NB4 (cell line): Measurements from ENCODE around the gene NDUFB6.
A peak's percentile ranks its signal among the peaks of the same experiment; 100 is the strongest.

Source experiments
- DNase-seq: peaks from one replicate; pipeline ENCODE4 v3.0.0; 2010; ENCODE audit warnings: low read depth
- H3K4me3 ChIP-seq: one replicate; pipeline ENCODE4 v1.5.1; 2011; ENCODE audit warnings: mild to moderate bottlenecking, low read depth, low read length, moderate library complexity
- MYC ChIP-seq: IDR thresholded peaks from 2 replicates; pipeline ENCODE4 v1.6.1; 2011; ENCODE audit warnings: low read depth, low read length
- POLR2A ChIP-seq: IDR thresholded peaks from 2 replicates; pipeline ENCODE4 v1.6.1; 2011; ENCODE audit warnings: mild to moderate bottlenecking; ENCODE audit not compliant: insufficient read length; ENCODE audit errors: extremely low read depth
- TF ChIP-seq, protein P1 (sequence below): IDR thresholded peaks from one replicate; pipeline ENCODE4 v1.5.1; 2012; ENCODE audit warnings: low read depth, low read length
- TF ChIP-seq, protein P2 (sequence below): IDR thresholded peaks from 2 replicates; pipeline ENCODE4 v1.6.1; 2011; ENCODE audit warnings: low read depth, low read length

The NDUFB6 gene

DNA sequence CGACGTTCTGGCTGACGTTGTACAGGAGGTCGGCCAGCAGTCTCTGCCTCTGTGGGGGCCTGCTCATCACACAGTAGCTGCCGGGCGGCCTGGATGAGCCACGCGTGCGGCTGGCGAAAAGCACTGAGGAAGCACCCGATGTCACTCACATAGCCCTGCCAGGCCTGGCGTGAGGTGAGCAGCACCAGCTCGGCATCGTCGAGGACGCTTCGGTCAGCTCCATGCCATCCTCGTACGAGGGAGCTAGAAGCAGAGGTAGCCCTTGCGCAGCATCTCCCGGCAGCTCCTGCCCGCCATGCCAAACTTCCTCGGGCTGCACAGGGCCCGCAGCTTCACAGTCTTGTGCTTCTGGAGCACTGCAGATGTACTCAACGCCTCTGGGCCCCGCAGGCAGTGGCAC, 6.2 kb downstream of the NDUFB6 start:
- DNase-seq, result no peak

DNA sequence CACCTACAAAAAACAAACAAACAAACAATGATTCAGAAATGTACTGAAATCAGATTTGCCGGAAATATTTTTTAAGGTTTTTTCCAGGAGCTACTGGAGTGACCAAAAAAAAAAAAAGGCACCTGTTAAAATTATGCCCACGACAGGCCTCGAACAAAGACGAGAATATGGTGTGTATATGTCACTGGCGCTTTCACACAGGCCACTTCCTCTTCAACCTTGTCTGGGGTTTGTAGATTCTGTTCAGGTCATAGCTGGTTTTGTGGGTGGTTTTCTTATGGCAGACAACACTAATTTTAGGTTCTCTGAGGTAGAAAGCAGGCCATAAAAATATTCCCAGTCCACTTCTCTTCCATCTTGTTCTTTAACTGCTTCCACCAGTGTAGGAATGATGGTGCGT, 7.0 kb downstream of the NDUFB6 start:
- H3K4me3 ChIP-seq, result no peak overlapping the region
- TF ChIP-seq, protein P1, sequence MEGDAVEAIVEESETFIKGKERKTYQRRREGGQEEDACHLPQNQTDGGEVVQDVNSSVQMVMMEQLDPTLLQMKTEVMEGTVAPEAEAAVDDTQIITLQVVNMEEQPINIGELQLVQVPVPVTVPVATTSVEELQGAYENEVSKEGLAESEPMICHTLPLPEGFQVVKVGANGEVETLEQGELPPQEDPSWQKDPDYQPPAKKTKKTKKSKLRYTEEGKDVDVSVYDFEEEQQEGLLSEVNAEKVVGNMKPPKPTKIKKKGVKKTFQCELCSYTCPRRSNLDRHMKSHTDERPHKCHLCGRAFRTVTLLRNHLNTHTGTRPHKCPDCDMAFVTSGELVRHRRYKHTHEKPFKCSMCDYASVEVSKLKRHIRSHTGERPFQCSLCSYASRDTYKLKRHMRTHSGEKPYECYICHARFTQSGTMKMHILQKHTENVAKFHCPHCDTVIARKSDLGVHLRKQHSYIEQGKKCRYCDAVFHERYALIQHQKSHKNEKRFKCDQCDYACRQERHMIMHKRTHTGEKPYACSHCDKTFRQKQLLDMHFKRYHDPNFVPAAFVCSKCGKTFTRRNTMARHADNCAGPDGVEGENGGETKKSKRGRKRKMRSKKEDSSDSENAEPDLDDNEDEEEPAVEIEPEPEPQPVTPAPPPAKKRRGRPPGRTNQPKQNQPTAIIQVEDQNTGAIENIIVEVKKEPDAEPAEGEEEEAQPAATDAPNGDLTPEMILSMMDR, result no peak
- TF ChIP-seq, protein P2, sequence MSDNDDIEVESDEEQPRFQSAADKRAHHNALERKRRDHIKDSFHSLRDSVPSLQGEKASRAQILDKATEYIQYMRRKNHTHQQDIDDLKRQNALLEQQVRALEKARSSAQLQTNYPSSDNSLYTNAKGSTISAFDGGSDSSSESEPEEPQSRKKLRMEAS, result no peak
- TF ChIP-seq POLR2A (no peak), MYC (no peak)
- DNase-seq, result no peak

More for the DNA sequence above, 6.2 kb downstream of the NDUFB6 start:
- TF ChIP-seq, protein P2, result no peak
- TF ChIP-seq MYC (no peak), POLR2A (no peak)
- TF ChIP-seq, protein P1, result no peak
- H3K4me3 ChIP-seq, result no peak overlapping the region

DNA sequence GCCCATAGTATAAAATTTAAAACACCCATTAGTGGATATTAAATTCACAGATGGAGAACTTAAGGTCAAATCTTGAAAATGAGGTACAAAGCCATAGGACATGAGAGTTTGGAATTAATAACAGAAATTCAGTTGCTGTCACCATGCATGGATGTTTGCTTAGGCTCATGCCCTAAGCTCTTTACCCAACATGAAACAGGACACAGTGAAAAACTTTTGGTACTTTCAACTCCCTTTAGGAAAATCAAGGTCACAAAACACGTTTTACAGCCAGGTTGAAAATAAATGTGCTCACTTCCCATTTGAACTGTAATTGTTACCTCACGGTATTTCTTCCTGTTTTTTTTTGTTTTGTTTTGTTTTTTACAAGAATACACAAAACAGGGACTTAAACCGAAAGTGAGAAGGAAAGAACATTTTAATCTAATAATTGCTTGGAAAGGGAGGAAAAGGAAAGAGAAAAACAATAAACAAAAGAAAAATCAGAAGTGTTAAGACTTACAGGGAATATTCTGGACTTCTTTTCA, 14.5 kb downstream of the NDUFB6 start:
- DNase-seq, result no peak
- TF ChIP-seq, protein P2, result no peak
- TF ChIP-seq MYC (no peak), POLR2A (no peak)
- TF ChIP-seq, protein P1, result no peak
- no peak overlapping the region for H3K4me3 ChIP-seq

DNA sequence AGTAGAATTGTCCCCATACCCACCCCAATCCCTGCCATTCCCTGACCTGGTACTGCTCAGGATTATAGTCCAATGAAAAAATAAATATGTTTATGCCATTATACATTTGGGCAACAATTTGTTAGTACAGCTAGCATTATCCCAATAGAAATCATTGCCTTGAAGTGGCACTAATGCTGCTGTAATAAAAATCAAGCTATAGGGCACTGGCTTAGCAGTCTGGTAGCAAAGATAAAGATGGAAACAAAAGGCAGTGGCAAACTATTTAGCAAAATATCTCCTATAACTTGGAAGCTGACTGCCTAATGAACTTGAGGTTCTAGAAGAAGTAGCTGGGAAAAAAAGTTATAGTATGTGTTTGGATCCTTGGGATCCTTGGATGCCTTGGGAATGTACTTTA, 18.4 kb downstream of the NDUFB6 start:
- no peak for TF ChIP-seq MYC
- no peak for TF ChIP-seq POLR2A
- TF ChIP-seq, protein P2, result no peak
- TF ChIP-seq, protein P1, result no peak
- no peak for DNase-seq
- no peak overlapping the region for H3K4me3 ChIP-seq

DNA sequence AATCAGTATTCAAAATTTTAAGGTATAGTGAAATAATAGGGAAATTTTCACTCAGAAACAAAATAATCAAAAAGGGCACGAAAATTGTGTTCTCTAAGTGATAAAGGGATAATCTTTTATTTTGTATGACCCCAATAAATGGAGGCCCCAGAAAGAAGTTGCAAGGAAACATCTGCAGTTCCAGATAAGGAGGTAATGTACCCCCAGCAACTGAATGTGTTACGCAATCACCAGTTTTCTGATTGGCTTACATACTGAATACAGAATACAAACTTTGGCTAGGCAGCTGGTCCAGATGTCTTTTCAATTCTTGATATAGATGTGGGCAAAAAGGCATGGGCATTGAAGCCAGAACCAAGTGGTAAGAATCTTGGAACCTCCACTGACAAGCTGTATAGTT, 18.9 kb downstream of the NDUFB6 start:
- TF ChIP-seq, protein P2, result no peak
- TF ChIP-seq, protein P1, result no peak
- TF ChIP-seq MYC, result 0 out of 2 replicates have a peak, but pooled peaks have one; percentile 26
- no peak for TF ChIP-seq POLR2A
- H3K4me3 ChIP-seq, result peak overlapping the region; percentile 91
- peak; percentile 83 for DNase-seq
